ENCODE results near the gene GBP7.

Gene GBP7

GRCh38 chr1:89198081-89198480, 22.3 kb upstream of the GBP7 start:
- no peak for TF ChIP-seq CTCF (IDR thresholded peaks at IDR 0.05)
- Mint-ChIP-seq H3K27me3 (ENCODE audit: low read depth, poor library complexity) (peaks cover 2% of the 10 kb centered on the region), H3K36me3 (ENCODE audit: low read depth) (no peaks in the 10 kb centered on the region), H3K4me1 (peaks cover 13% of the 10 kb centered on the region), H3K4me3 (no peak overlapping the region), H3K9me3 (no peaks in the 10 kb centered on the region), H3K27ac (peak overlapping the region; percentile 52)
- DNase-seq, result no peak

DNA sequence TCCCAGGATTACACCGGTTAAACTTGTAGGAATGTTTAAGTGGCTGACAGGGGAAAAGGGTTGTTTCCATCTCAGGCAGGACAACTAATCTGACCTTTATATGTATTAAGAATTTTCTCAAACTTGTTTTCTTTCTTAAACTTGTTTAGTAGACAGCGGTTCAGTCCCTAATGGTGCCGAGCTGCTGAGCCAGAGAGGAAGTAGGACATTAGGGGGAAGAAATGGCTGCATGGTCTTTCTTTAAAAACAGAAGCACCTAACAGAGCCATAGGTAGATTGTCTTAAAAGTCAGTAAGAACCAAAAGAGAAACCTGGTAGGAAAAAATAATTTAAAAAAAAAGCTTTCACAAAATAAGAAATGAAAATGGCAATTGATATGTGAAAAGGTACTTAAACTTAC, 19.7 kb upstream of the GBP7 start:
- peaks cover 4% of the 10 kb centered on the region for H3K27me3 Mint-ChIP-seq (ENCODE audit: low read depth, poor library complexity)
- no peak overlapping the region for H3K4me3 Mint-ChIP-seq
- H3K27ac Mint-ChIP-seq, result no peak overlapping the region
- no peaks in the 10 kb centered on the region for H3K36me3 Mint-ChIP-seq (ENCODE audit: low read depth)
- peaks cover 13% of the 10 kb centered on the region for H3K4me1 Mint-ChIP-seq
- H3K9me3 Mint-ChIP-seq, result no peaks in the 10 kb centered on the region
- no peak for TF ChIP-seq CTCF (IDR thresholded peaks at IDR 0.05)
- no peak for DNase-seq

- peaks cover 13% of the 10 kb centered on the region for H3K27me3 Mint-ChIP-seq (ENCODE audit: low read depth, poor library complexity)
- H3K9me3 Mint-ChIP-seq, result no peaks in the 10 kb centered on the region
- no peaks in the 10 kb centered on the region for H3K4me1 Mint-ChIP-seq
- H3K27ac Mint-ChIP-seq, result no peak overlapping the region
- no peak for DNase-seq
- H3K4me3 Mint-ChIP-seq, result no peak overlapping the region
- H3K36me3 Mint-ChIP-seq (ENCODE audit: low read depth), result no peaks in the 10 kb centered on the region
- TF ChIP-seq CTCF (IDR thresholded peaks at IDR 0.05), result no peak
These were observed 15.5 kb upstream of the GBP7 start for GRCh38 chr1:89191314-89191713.

GRCh38 chr1:89190017-89190416, 14.2 kb upstream of the GBP7 start:
- Mint-ChIP-seq H3K4me1 (no peaks in the 10 kb centered on the region), H3K27me3 (ENCODE audit: low read depth, poor library complexity) (peaks cover 13% of the 10 kb centered on the region), H3K27ac (no peak overlapping the region), H3K4me3 (no peak overlapping the region), H3K9me3 (no peaks in the 10 kb centered on the region), H3K36me3 (ENCODE audit: low read depth) (no peaks in the 10 kb centered on the region)
- TF ChIP-seq CTCF (IDR thresholded peaks at IDR 0.05), result no peak
- DNase-seq, result no peak

DNA sequence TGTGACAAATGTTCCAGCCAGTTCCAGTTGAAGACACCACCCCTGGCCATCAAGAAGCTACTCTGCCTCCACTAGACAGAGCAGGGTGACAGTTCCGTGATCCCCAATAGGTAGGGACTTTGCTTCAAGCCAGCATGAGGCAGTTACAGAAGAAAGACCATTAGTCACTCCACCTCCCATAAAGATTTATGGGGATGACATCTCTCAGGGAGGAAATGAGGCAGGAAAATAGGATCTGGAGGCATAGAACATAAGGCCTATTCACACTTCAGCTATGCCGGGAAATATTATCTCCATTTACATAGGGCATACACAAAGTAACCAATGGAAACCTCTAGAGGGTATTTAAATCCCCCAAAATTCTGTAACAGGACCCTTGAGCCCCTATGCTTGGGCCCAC, 3.5 kb upstream of the GBP7 start:
- Mint-ChIP-seq H3K9me3 (peaks cover 20% of the 10 kb centered on the region), H3K27me3 (ENCODE audit: low read depth, poor library complexity) (peaks cover 3% of the 10 kb centered on the region), H3K36me3 (ENCODE audit: low read depth) (no peaks in the 10 kb centered on the region), H3K27ac (no peak overlapping the region), H3K4me3 (no peak overlapping the region), H3K4me1 (peaks cover 7% of the 10 kb centered on the region)
- no peak for DNase-seq
- TF ChIP-seq CTCF (IDR thresholded peaks at IDR 0.05), result no peak

- Mint-ChIP-seq H3K4me1 (peaks cover 5% of the 10 kb centered on the region), H3K9me3 (peaks cover under 1% of the 10 kb centered on the region), H3K4me3 (no peak overlapping the region), H3K27me3 (ENCODE audit: low read depth, poor library complexity) (peaks cover 3% of the 10 kb centered on the region), H3K27ac (no peak overlapping the region), H3K36me3 (ENCODE audit: low read depth) (no peaks in the 10 kb centered on the region)
- no peak for TF ChIP-seq CTCF (IDR thresholded peaks at IDR 0.05)
- DNase-seq, result no peak
These were observed 1.2 kb upstream of the GBP7 start for GRCh38 chr1:89176971-89177370.
